ENCODE data around the gene CELF5. TPM values are rescaled to one million over a fixed set of nuclear protein-coding genes. Genes with fewer than 3 reads are reported as not detected.
"Not testable (repeated sequence)": the region's sequence is repeated elsewhere in the genome, so short reads cannot be mapped to it uniquely, and the experiment has no call there.

The CELF5 gene
- total RNA-seq, 1 experiment from 2014 or later = 7.7 TPM

- H3K9me3 Mint-ChIP-seq = no peaks in the 10 kb centered on the region
- no peak for DNase-seq (ENCODE audit: low spot score)
- ATAC-seq = no peak
- no peaks in the 10 kb centered on the region for H3K27me3 Mint-ChIP-seq (ENCODE audit: low read depth)
- no peaks in the 10 kb centered on the region for H3K4me1 Mint-ChIP-seq
- ChIA-PET POLR2A (no interaction called here), CTCF (interaction anchor here (1.2 kb wide), 1 partner anchor 76 kb away, joined by 3 read pairs; no protein-coding TSS in a partner anchor)
- no peak overlapping the region for H3K4me3 Mint-ChIP-seq
- 0 out of 2 replicates have a peak, but pooled peaks cover 3% of the 10 kb centered on the region for H3K36me3 Mint-ChIP-seq
- no peak overlapping the region for H3K27ac Mint-ChIP-seq
- TF ChIP-seq NFATC4 (CRISPR knock-in tag; IDR thresholded peaks at IDR 0.05) (no peak), SOX15 (CRISPR knock-in tag; IDR thresholded peaks at IDR 0.05) (no peak), ZNF423 (CRISPR knock-in tag; IDR thresholded peaks at IDR 0.05) (no peak), ZMAT4 (CRISPR knock-in tag; IDR thresholded peaks at IDR 0.05) (no peak), USF1 (CRISPR knock-in tag; IDR thresholded peaks at IDR 0.05) (no peak), ZNF671 (CRISPR knock-in tag; IDR thresholded peaks at IDR 0.05) (no peak), ZNF121 (CRISPR knock-in tag; IDR thresholded peaks at IDR 0.05) (no peak), CTCF (IDR thresholded peaks at IDR 0.05) (no peak), MLX (CRISPR knock-in tag; IDR thresholded peaks at IDR 0.05) (no peak), ZNF396 (CRISPR knock-in tag; IDR thresholded peaks at IDR 0.05; ENCODE audit: borderline replicate concordance) (no peak), FOXJ3 (CRISPR knock-in tag; IDR thresholded peaks at IDR 0.05; ENCODE audit: borderline replicate concordance) (no peak), IRF1 (CRISPR knock-in tag; IDR thresholded peaks at IDR 0.05) (no peak), ETV6 (CRISPR knock-in tag; IDR thresholded peaks at IDR 0.05) (no peak), ZNF512 (CRISPR knock-in tag; IDR thresholded peaks at IDR 0.05; ENCODE audit: borderline replicate concordance) (no peak), PREB (CRISPR knock-in tag; IDR thresholded peaks at IDR 0.05; ENCODE audit: borderline replicate concordance) (no peak), CDX4 (CRISPR knock-in tag; IDR thresholded peaks at IDR 0.05; ENCODE audit: borderline replicate concordance) (no peak), ATF1 (CRISPR knock-in tag; IDR thresholded peaks at IDR 0.05) (no peak), MAX (CRISPR knock-in tag; IDR thresholded peaks at IDR 0.05) (no peak), SMAD4 (CRISPR knock-in tag; IDR thresholded peaks at IDR 0.05) (no peak)
Observed at GRCh38 chr19:3202346-3202745, 22.1 kb upstream of the CELF5 start.

- DNase-seq (ENCODE audit: low spot score); ATAC-seq; H3K9me3 Mint-ChIP-seq; H3K36me3 Mint-ChIP-seq; H3K4me3 Mint-ChIP-seq; H3K4me1 Mint-ChIP-seq; H3K27me3 Mint-ChIP-seq (ENCODE audit: low read depth); H3K27ac Mint-ChIP-seq: not testable (repeated sequence)
- POLR2A ChIA-PET = interaction anchor here (0.7 kb wide), 1 partner anchor 8 kb away, joined by 3 read pairs; no protein-coding TSS in a partner anchor
- CTCF ChIA-PET = interaction anchor here (1.2 kb wide), 1 partner anchor 77 kb away, joined by 3 read pairs; no protein-coding TSS in a partner anchor
Observed at GRCh38 chr19:3202895-3203294, 21.6 kb upstream of the CELF5 start.
